HG03575 (cell line): ENCODE measurements around the gene PAK4.
"Not testable (repeated sequence)": the region's sequence is repeated elsewhere in the genome, so short reads cannot be mapped to it uniquely, and the experiment has no call there.

ENCODE experiments used
- ATAC-seq: cut with Tn5 transposase; IDR thresholded peaks from one replicate; pipeline ENCODE4 v1.9.1; 2021; ENCODE audit not compliant: unreplicated experiment, insufficient number of reproducible peaks, low FRiP score; ENCODE audit errors: extremely low read depth

The PAK4 gene

DNA sequence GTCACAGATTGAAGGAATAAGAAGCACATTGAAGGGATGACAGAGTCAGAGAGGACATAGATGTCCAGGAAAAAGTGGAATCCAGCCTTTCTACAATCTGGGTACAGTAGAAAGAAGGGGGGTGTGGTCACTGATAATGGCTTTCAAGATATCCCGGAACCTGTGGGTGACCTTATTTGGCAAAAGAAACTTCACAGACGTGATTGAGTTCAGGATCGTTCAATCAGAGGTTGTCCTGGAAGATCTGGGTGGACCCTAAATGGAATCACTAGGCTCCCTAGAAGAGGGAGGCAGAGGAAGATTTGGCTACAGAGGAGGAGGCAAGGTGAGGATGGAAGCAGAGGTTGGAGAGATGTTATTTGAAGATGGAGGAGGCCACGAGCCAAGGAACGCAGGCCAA, 91.5 kb downstream of the PAK4 start:
- no peak for ATAC-seq

DNA sequence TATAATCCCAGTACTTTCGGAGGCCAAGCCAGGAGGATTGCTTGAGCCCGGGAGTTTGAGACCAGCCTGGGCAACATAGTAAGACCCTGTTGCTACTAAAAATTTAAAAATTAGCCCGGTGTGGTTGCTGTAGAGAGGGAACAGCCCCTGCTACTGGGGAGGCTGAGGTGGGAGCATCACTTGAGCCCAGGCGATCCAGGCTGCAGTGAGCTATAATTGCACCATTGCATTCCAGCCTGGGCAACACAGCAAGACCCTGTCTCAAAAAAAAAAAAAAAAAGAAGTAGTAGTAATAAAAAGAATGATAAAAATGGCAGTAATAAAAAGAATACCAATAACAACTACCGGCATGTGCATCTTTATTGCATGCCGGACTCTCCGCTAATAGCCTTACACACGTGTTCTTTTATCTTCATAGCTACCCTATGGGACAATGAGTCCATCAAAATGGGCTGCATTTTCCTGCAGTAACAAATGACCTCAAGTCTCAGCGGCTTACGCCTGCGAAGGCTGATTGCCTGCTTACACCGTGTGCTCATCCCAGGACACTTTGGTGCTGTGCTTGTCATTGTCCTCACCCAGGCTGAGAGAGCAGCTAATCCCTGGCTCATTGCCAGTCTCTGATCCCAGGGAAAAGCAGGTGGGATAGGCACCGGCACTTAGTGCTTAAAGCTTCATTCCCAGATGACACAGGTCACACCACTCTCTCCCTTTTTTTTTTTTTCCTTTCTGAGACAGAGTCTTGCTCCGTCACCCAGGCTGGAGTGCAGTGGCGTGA, 92.8 kb downstream of the PAK4 start:
- no peak for ATAC-seq

DNA sequence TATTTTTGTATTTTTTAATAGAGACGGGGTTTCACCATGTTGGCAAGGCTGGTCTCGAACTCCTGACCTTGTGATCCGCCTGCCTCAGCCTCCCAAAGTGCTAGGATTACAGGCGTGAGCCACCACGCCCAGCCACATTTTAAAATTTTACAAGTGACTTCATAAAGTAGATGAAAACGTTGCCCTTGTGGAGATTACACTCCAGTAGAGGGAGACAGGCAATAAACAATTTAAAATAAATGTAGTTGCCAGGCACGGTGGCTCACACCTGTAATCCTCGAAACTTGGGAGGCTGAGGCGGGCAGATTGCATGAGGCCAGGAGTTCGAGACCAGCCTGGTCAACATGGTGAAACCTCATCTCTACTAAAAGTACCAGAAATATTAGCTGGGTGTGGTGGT, 93.5 kb downstream of the PAK4 start:
- not testable (repeated sequence) for ATAC-seq

DNA sequence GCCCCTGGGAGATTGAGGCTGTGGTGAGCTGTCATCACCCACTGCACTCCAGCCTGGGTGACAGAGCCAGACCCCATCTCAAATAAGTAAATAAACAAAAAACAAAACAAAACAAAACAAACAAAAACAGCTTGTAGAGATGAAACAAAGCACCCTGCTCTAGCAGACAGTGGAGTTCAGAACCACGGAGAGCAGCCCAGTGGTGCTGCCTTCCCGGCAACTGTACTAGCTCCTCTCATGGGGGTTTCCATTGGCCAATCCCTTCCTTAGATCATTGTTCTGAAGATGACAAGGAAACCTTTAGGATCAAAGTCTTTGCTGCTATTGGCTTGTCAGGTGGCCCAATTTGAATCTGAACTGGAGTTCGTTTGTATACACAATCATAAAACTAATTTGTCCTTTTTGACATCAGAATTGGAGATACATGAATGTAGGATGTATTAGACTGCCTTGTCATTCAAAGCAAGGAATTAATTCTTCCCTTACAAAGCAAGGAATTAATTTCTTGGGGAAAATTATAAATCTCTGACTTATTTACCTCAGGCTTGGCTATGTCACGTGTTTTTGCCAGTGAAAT, 98.2 kb downstream of the PAK4 start:
- no peak for ATAC-seq

DNA sequence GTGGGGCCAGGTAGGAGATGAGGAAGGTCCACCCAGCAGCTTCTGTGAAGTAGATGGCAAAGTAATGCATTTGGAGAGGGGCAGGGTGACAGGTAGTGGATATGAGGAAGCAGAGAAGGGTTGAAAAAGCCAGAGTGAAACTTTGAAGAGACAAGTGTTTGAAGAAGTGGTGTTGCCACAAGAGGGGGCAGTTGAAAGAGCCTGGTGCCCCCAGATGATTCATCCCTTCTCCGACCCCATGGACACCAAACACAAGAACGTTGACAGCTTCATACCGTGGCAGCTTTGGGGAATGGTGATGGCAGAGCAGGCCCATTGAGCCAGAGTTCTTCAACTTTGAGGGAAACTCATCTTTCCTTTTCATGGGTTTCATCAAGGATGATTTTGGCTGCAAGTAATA, 99.3 kb downstream of the PAK4 start:
- ATAC-seq: no peak
